Measurements from ENCODE around the gene HAPSTR1. TPM values are rescaled to one million over a fixed set of nuclear protein-coding genes. Genes with fewer than 3 reads are reported as not detected.

HAPSTR1 gene
- total and polyA plus RNA-seq, 2 experiments from 2014 or later: 21.4 to 69.0 TPM

DNA sequence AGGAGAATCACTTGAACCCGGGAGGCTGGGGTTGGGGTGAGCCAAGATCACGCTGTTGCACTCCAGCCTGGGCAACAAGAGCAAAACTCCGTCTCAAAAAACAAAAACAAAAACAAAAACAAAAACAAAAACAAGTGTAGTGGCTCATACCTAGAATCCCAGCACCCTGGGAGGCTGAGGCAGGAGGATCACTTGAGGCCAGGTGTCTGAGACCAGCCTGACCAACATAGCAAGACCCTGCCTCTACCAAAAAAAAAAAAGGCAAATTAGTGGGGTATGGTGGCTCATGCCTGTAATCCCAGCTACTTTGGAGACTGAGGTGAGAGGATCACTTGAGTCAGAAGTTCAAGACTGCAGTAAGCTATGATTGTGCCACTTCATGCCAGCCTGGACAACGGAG, 26.4 kb upstream of the HAPSTR1 start:
- no peak overlapping the region for H3K4me2 ChIP-seq
- no peak for TF ChIP-seq EZH2 (IDR thresholded peaks at IDR 0.05; ENCODE audit: borderline replicate concordance)
- no peak for TF ChIP-seq CTCF (IDR thresholded peaks at IDR 0.05; ENCODE audit: poor library complexity)
- 96% methylated on average over 4 of the region's 4 CpGs for WGBS (ENCODE audit: low lambda C conversion rate, missing lambda C conversion rate)
- DNase-seq (ENCODE audit: low spot score): no peak
- H3K4me1 ChIP-seq (ENCODE audit: insufficient read depth): no peaks in the 10 kb centered on the region
- no peaks in the 10 kb centered on the region for H3K36me3 ChIP-seq (replicated peaks; ENCODE audit: insufficient read depth, low read depth)
- no peaks in the 10 kb centered on the region for H3K79me2 ChIP-seq
- no peak overlapping the region for H3K4me3 ChIP-seq
- no peak overlapping the region for H3K27ac ChIP-seq
- no peaks in the 10 kb centered on the region for H3K9me3 ChIP-seq (ENCODE audit: low read depth)
- no peaks in the 10 kb centered on the region for H3K9me2 ChIP-seq (replicated peaks; ENCODE audit: insufficient read depth)
- no peaks in the 10 kb centered on the region for H4K20me1 ChIP-seq (ENCODE audit: insufficient read depth, poor library complexity, severe bottlenecking)
- H3K27me3 ChIP-seq: no peaks in the 10 kb centered on the region
- H2AFZ ChIP-seq: no peak overlapping the region

- Histone ChIP-seq H3K9me2 (replicated peaks; ENCODE audit: insufficient read depth) (no peaks in the 10 kb centered on the region), H3K4me1 (ENCODE audit: insufficient read depth) (no peaks in the 10 kb centered on the region), H3K4me2 (no peak overlapping the region), H3K79me2 (no peaks in the 10 kb centered on the region), H3K27me3 (no peaks in the 10 kb centered on the region), H3K27ac (no peak overlapping the region), H2AFZ (no peak overlapping the region), H3K9me3 (ENCODE audit: low read depth) (no peaks in the 10 kb centered on the region), H3K4me3 (no peak overlapping the region), H3K36me3 (replicated peaks; ENCODE audit: insufficient read depth, low read depth) (no peaks in the 10 kb centered on the region), H4K20me1 (ENCODE audit: insufficient read depth, poor library complexity, severe bottlenecking) (no peaks in the 10 kb centered on the region)
- no peak for DNase-seq (ENCODE audit: low spot score)
- 95% methylated on average over 2 of the region's 2 CpGs for WGBS (ENCODE audit: low lambda C conversion rate, missing lambda C conversion rate)
- TF ChIP-seq EZH2phosphoT487 (IDR thresholded peaks at IDR 0.05; ENCODE audit: low read depth, severe bottlenecking, unreplicated experiment) (no peak), EZH2 (IDR thresholded peaks at IDR 0.05; ENCODE audit: borderline replicate concordance) (no peak), CTCF (IDR thresholded peaks at IDR 0.05; ENCODE audit: poor library complexity) (no peak)
Observed at GRCh38 chr16:9068886-9069285, 22.6 kb upstream of the HAPSTR1 start.

DNA sequence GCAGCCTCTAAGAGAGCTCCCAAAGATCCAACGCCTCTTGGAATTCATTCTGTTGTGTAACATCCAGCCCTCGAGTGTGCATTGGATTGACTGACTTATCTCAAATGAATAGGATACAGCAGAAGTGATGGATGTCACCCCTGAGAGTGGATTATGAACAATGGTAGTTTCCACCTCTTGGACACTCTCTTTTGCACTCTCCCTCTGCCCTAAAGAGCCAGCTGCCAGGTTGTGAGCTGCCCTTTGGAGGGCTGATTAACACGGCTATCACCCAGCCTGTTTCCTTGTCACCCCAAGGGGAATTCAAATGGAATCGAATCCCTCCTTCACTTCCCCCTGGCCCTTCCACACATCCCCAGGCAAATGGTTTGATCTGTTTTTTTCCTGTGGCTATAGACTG, 21.2 kb upstream of the HAPSTR1 start:
- 74% methylated on average over 4 of the region's 4 CpGs for WGBS (ENCODE audit: low lambda C conversion rate, missing lambda C conversion rate)
- no peak overlapping the region for H3K4me3 ChIP-seq
- no peaks in the 10 kb centered on the region for H3K36me3 ChIP-seq (replicated peaks; ENCODE audit: insufficient read depth, low read depth)
- H4K20me1 ChIP-seq (ENCODE audit: insufficient read depth, poor library complexity, severe bottlenecking): no peaks in the 10 kb centered on the region
- H3K9me2 ChIP-seq (replicated peaks; ENCODE audit: insufficient read depth): no peaks in the 10 kb centered on the region
- no peak for TF ChIP-seq EZH2 (IDR thresholded peaks at IDR 0.05; ENCODE audit: borderline replicate concordance)
- no peaks in the 10 kb centered on the region for H3K79me2 ChIP-seq
- no peaks in the 10 kb centered on the region for H3K4me1 ChIP-seq (ENCODE audit: insufficient read depth)
- no peak overlapping the region for H2AFZ ChIP-seq
- H3K4me2 ChIP-seq: no peak overlapping the region
- H3K27me3 ChIP-seq: no peaks in the 10 kb centered on the region
- H3K9me3 ChIP-seq (ENCODE audit: low read depth): no peaks in the 10 kb centered on the region
- no peak for DNase-seq (ENCODE audit: low spot score)
- no peak overlapping the region for H3K27ac ChIP-seq

DNA sequence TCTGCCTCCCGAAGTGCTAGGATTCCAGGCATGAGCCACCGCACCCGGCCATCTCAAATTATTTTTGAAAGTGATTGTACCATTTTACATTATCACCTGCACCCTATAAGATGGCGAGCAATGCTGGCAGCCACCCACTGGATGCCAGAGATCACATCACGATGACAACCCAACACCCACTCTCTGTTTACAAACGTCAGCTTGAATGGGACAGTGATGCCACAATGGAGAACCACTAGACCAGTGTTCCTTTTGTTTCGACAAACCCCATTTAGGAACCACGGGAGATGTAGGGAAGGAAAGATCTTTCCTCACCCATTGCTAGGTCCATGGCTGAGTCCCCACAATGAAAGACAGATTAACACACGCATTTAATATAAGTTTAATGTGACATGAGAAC, 20.1 kb upstream of the HAPSTR1 start:
- TF ChIP-seq EZH2phosphoT487 (IDR thresholded peaks at IDR 0.05; ENCODE audit: low read depth, severe bottlenecking, unreplicated experiment): no peak
- no peak for TF ChIP-seq CTCF (IDR thresholded peaks at IDR 0.05; ENCODE audit: poor library complexity)
- TF ChIP-seq EZH2 (IDR thresholded peaks at IDR 0.05; ENCODE audit: borderline replicate concordance): no peak
- Histone ChIP-seq H3K9me2 (replicated peaks; ENCODE audit: insufficient read depth) (no peaks in the 10 kb centered on the region), H3K4me3 (no peak overlapping the region), H2AFZ (no peak overlapping the region), H3K4me2 (no peak overlapping the region), H3K27me3 (no peaks in the 10 kb centered on the region), H3K79me2 (no peaks in the 10 kb centered on the region), H3K27ac (no peak overlapping the region), H4K20me1 (ENCODE audit: insufficient read depth, poor library complexity, severe bottlenecking) (no peaks in the 10 kb centered on the region), H3K9me3 (ENCODE audit: low read depth) (no peaks in the 10 kb centered on the region), H3K36me3 (replicated peaks; ENCODE audit: insufficient read depth, low read depth) (no peaks in the 10 kb centered on the region), H3K4me1 (ENCODE audit: insufficient read depth) (no peaks in the 10 kb centered on the region)
- WGBS (ENCODE audit: low lambda C conversion rate, missing lambda C conversion rate): 93% methylated on average over 9 of the region's 9 CpGs
- no peak for DNase-seq (ENCODE audit: low spot score)
